Fibroblast of skin of right quadriceps (primary cell): Measurements from ENCODE around the gene JARID2.

Experiments
- DNase-seq: peaks from one replicate; pipeline ENCODE4 v3.0.0-alpha.2; 2013

JARID2 gene

DNA sequence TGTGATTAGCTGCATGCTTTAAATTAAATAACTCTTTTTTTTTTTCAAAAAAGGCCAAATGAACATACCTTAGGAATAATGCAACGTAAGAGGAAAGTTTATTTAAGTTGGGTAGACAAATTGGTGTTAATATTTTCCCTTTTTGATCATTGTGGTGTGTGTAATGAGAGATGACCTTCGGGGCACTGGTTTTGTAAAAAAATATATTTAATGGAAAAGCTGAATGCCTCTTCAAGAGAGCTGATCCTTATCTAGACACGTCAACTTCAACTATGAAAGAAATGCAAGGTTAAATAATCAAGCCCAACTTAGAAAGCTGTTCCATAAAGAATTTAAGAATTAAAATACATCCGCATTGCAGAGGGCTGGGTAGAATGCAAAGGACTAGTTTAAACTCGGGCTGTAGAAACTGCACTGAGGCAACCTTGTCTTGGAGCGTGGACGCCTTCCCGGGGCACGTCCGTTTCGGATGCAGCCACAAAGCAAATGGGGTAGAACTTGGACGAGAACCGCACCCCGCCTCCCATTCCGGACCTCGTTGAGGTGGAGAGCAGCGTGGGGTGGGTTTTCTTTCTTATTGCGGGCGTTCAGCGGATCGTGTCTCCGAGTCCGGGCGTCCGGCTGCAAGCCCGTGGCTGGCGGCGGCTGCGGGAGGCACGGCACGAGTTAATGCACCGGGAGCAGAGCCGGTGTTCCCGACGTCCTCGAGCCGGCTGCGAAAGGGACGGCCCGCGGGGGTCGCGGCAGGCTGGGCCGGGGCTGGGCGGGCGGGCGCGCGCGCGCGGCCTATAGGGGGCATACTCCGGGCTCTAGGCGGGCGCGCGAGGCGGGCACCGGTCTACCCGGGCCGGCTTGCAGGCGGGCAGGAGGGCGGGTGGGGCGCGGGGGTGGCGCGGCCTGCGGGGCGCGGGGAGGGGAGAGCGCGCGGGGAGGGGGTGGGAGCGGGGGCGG lies 1.9 kb downstream of the JARID2 start:
- peak; percentile 60 for DNase-seq

DNA sequence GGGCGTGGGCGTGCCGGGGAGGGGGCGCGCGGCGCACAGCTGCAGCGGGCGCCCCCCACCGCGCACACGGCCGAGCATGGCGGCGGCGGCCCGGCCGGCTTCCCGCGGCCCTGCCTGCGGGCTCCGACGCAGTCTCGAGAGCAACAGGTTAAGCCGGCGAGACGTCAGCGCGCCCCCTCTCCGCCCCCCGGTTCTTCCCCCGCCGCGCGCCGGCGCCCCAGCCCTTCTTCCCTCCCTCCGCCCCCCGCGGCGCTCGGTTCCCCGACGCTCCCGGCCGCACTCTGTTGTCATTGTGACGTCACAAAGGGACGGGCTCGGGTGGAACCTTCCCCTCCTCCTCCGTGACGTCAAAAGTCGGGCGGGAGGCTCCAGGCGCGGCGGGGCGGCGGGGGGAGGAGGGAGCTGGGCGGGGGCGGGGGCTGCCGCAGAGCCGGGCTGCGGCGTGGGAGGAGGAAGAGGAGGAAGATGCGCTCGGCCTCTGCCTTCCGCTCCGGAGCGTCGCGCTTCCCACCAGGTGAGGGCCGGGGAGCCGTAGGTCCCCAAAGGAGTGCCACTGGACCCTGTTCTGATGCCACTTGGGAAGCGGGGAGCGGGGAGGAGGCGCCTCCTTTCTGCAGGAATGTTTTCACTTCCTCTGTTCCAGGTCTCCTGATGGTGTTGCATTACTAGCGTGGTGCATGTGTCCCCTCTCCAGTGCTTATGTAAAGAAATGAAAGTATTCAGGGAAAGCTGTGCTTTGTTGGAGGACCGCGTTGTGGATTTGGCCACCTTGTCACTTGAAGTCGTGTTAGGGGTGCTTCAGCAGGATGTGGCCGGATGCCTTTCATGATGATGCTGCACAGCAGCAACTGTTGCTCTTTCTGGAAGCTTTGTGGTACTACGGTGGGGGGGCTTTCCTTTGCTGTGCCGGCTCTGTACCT lies 2.8 kb downstream of the JARID2 start:
- DNase-seq, result peak; percentile 97

DNA sequence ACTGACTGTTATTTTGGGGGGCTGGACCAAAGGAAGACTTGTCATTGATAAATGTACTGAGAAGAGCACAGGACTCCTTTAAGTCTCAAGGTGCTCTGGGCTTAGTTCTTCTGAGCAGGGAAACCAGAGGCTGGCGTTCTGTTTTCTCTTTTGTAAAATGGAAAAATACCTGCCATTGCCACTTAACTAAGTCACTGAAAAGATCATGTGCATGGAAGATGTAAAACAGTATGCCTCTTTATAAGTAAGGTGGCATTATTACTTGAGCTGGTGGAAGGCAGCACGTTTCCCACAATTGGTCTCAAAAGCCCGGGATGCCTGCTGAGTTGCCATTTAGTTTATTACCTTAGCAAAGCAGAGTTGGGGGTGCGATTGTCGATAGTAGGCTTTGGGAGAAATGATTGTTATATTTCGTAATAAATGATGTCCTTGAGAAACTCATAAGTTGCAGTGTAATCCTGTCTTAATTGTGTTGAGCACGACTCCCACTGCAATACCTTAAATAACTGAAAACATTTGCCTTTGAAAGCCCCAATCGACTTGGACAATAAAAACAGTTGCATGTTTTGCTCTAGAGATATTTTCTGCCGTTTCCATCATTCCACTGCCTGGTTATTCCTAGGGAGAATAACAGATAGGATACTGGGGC lies 3.6 kb downstream of the JARID2 start:
- peak; percentile 39 for DNase-seq

DNA sequence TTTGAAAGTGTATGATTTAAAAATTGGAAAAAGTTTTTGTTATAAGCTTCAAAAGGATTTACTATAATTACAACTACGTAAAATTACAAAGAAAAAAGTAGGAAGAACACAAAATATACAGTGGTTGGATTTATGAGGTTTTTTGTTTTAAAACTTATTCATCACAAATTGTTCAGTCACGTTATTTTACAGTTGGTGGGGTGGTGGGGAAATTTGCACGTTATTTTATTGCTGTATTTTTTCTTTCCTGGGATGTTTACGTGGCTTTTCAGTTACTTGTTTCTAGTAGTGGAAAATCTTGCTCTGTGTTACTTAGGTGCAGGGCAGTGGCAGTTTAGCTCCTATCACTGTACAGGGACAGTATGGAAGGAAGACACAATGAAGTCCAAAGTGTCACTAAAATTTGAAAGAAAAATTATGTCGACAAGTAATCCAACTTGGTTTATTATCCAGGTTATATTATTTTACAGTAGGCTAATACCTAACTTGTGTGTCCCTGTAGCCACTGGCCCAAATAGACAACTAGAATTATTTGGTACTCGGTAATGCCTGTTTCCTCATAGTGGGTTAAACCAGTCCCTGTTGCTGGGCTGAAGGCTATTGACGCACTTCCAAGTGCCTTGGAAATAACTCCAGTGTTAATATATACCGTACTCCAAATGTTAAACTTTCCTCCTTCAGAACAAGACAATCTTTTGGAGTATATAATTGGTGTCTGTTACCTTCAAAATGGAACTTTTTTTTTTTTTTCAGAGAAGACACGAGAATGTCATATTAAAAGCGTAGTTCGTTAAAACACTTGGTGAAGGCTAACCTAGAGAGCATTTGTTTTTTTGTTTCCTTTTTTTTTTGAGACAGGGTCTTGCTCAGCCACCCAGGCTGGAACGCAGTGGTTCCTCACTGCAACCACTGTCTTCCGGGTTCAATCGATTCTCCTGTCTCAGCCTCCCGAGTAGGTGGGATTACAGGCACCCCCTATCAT lies 4.6 kb downstream of the JARID2 start:
- DNase-seq, result no peak

DNA sequence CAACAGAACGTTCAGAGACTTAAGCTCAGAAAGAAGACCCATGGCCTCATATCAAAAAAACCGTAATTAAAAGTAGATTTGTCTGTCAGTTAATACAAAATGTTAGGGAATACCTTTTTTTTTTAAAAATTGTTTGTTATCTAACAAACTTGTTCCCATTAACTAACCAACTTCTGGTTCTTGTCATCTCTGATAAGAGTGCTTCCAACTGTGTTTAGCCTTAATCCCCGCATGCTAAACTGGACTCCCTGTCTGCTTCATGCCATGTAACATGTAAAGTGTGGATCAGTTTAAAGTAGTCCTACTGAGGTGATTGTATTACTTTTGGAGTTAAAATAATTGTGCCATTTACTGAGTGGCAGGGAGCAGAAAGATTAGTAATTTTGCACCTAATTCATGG lies 6.3 kb downstream of the JARID2 start:
- DNase-seq, result no peak

DNA sequence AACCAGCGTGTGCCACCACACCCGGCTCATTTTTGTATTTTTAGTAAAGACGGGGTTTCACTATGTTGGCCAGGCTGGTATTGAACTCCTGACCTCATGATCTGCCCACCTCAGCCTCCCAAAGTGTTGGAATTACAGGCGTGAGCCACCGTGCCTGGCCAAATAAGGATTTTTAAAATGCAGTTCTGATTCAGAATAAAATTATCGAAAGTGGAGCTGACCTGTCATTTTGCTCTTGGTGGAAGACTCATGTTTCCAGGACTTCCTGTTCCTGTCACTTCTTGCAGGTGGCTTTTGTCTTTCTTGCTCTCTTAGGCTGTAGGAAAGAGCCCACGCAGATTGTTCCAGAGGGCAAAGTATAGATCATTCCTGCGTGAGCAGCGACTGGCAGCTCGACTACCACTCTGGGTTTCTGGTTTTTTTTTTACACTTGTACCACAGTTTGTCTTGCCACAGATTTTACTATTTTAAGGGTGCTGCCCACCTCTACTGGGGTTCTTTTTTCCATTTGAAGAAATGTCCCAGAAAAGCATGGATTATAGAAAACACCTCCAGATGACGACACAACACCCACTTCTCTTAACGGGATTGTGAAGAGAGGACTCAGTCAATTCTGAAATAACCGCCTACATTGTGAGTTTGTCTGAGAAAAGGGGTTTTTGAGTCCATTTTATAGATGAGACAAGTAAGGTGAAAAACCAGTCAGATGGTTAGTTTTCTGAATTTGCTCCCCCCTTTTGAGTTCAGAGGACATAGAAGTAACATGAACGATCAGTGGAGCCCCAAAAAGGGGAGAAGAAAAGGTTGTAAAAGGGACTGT lies 7.5 kb downstream of the JARID2 start:
- DNase-seq, result no peak

DNA sequence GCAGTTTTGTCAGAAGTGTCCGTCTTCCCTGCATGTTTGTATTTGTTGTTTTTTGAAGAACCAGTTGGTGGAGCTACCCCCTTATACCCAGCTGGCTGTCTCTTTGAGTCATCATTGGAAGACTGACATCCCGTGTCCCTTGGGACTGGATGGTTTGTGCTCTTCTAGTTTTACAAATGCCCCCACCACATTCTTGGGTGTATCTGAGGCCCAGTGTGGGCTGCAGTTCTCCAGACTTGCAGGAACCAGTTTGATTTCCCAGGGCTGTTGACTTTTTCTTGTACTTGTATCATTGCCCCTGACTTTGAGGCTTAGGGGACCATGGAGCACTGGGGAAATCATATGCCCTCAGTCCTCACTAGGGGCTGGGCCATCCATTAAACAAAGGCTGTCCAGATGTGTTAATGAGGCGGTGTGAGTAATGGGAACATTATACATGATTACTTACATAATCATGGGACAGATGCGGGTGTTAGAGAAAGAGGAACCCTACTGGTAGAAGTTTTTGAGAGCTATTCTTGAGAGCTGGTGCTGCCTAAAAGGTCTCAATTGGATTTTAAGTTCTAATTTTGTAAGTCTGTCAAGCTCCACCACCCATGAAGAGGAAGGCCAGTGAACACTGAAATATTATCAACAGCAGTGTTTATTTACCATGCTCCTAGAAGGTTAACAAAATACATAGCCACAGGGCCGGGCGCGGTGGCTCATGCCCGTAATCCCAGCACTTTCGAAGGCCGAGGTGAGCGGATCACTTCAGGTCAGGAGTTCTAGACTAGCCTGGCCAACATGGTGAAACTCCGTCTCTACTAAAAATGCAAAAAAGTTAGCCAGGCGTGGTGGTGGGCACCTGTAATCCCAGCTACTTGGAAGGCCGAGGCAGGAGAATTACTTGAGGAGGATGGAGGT lies 8.5 kb downstream of the JARID2 start:
- peak; percentile 58 for DNase-seq

DNA sequence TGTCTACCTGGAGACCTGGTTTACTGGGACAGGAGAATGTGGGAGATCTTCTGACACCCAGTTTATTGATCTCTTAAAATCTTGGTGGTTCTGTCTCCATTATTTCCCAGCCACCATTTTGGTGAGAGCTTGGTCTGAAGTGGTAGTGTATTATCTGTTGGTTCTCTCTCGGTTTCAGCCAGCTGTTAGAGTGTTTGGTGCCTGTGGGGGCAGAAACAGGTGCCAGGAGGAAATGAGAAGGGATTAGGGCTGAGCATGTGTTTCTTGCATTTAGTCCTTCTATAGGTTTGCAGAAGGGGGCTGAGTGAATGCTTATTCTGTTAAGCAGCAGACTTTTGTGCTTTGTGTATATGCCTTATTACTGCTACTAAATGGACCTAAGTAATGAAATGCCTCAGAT lies 9.6 kb downstream of the JARID2 start:
- no peak for DNase-seq

DNA sequence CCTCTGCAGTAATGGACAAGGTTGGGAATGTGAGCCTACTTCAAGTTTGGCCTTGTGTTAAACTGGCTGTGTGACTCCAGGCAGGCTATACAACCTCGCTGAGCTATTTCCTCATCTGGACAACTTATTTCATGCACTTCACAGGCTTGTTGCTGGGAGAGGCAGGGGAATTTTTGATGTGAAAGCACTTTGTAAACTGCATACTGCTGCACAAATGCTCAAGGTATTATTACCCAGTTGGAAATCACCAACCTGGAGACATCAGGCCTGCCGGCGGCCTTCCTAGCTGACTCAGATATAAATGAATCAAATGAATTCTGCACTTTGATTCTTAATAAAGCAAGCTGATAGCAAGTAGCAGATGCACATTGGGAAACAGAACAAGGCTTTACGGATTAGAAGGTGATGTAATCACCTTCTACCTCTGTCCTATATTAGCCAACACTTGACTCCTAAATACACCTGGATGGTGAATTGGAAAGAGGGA lies 10.1 kb downstream of the JARID2 start:
- DNase-seq, result no peak

DNA sequence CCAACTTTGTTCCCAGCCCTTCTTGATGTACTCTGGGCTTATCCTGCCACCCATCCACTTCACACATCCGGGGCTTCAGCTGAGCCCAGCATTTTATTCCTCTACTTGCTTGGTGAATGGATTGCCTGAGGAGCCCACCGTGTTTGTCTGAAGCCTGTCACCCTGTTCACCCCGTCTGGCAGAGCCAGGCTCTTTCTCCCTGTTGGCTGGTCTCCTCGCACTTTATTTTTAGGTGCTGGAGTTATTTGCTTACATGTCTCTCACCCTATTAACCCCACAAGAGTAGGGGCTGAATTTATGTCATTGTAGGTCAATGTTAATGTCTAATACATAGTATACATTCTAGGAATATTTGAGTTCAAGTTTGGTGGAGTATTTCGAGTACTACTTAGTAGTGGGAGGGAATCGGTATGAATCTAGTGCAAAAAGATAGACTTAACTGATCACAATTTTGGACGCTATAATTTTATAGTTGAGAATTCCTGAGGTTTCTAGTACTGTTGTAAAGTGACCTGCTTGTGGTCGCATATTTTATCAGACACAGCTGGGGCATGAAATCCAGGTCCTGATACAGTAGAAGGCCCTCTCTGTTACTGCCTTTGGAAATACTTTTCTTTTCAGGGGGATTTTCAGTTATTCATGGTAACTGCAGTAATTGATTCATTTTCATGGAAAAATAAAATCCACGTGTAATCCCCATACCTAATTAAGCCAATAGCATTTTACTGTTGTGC lies 10.8 kb downstream of the JARID2 start:
- peak; percentile 73 for DNase-seq

DNA sequence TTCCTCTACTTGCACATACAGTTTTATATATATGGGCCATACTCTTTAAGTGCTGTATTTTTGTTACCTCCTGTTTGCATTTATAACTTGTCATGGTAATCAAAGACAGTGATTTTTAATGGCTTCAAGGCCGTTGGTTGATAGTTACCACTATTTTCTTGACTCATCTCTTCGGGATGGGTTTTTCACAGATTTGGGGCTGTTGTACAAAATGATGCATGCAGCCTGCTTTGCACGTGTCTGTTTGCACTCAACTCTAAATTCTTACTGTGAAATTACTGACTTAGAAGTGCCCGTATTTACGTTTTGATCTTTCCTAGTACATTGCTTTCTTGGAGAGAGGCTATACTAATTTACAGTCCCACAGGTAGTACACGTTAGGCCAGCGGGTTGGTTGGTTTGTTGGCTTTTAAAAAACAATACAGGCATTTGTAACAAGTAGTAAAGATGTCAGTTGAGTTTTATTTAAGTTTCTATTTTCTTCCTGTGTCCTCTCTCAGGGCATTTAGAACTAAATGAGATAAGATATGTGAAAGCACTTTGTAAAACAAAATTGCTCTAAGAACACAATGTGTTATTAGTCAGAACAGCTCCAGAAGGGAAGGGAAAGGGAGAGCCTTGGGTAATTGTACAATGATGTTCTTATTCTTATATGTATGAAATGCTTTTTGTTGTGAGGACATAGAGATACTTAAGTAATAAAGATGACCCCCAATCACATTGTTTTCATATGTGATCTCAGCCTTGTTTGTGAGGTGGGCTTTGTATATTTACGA lies 11.7 kb downstream of the JARID2 start:
- DNase-seq, result no peak

DNA sequence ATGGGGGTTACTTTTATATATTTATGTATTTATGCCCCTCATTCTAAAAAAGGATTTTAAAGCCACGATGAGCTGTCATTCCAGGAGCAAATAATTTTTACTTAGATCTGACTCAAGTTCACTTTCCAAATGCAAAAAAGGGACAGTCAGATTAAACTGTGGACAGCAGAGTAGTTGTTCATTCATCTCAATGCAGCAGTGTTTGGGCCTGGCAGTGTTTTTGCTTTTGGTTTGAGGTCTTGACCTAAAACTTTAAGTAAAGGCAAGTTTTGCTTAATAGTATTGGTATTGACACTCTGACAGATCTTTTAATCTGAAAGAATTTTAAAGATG lies 13.9 kb downstream of the JARID2 start:
- DNase-seq, result no peak

DNA sequence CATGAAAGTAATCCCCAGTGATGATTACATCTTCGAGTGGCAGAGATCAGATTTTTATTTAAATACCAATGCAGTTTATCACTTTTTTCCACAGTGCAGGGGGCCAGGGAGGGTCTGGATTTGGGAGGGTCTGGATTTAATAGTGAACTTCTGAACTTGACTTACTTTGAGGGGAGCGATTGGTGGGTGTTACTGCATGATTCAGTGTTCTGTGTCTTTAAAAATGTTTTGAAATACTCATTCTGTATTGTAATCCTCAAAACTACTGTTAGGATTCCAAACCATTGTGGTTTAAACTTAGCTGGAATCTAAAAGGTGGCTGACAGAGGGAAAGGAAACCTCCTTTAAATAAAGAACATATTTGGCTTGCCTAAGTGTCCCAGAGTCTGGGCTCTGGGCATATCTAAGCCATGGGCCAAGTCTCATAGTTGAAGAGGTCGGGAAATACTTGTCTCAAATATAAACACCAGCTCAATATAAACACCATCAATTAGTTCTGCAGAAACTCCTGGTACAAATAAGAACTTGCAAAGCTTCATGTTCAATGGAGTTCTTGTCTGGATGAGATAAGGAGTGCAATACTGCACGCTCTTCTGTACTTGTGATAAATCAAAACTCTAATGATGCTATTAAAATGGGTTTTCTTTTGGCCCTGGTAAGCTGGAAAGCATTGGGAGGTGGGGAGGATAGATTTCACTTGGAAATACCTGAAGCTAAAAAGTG lies 14.4 kb downstream of the JARID2 start:
- DNase-seq, result peak; percentile 93

DNA sequence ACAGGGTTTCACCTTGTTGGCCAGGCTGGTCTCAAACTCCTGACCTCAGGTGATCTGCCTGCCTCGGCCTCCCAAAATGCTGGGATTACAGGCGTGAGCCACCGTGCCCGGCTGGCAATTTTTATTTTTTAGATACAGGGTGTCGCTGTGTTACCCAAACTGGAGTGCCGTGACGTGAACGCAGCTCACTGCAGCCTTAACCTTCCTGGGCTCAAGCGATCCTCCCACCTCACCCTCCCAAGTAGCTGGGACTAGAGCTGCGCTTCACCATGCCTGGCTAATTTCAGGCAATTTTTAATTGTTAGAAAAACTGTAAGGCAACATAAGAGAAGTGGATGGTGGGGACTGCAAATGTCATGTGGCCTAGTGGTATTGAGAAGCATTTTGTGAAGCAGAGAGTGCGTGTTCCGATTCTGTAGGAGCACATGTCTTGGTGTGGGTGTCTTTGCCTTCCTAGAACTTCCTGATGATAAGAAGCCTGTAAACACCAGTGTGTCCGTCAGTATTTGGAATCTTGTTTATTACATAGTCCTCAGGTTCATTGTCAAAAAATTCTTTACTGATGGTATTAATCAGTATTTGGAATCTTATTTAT lies 18.0 kb downstream of the JARID2 start:
- no peak for DNase-seq

DNA sequence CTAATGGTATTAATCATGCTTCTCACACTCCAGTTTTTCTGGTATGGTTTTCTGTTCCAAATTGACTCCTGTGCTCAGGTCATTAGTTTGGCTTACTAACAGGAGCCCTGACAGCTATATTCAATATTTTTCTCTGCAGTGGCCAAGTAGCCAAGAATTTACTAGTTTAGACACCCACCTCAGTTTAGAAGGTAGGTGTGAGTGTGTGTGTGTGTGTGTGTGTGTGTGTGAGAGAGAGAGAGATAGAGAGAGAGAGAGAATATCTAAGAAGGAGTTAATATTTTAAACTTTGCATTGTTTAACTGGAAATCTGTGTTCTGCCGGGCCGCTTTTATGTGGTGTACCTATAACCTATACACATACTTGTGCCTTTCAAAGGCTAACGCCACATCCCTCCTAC lies 18.5 kb downstream of the JARID2 start:
- DNase-seq, result no peak

DNA sequence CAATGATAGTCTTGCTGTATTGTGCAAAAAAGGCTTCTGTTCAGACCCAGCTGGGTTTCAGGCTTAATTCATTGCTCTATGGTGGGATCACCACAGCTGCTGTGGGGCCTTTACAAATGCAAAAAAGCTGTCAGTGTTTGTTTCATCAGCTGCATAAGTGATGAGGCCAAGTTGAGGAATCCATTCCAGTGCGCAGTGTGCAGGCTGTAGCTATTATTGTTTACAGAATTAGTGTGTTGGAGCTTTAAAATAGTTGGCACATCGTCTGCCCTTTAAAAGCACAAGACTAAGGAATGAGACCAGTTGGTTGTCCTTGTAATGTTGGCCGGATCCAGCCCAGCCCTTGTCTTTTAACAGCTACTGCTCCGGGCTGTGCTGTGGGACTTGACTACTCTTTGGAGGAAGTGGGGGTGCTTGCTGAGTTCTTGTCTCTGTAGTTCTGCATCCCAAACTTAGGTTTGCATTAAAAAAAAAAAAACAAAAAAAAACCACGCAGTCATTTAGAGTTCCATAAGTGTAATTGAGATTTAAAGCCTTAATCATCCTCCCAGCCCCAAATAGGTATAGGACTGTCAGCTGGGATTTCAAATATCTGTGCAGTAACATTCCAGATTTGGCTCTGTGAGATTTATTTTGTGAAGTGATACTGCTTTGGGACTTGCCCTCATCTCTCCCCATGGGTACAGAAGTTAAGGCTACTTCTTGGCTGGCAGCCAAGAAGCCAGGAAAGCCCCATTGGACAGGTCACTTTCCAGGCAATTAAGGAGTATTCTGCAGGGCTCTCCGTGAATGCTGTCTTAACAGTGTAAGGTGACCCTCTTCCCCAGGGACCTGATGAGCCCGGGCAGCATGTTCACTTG lies 19.3 kb downstream of the JARID2 start:
- DNase-seq, result peak; percentile 80
